Left lobe of liver (tissue), 2 donors: ENCODE measurements around the gene TTLL11. TPM values are rescaled to one million over a fixed set of nuclear protein-coding genes. Genes with fewer than 3 reads are reported as not detected.

ENCODE experiments used
- ATAC-seq: fragments of 200-7000 bp; cut with Tn5 transposase; one replicate; pipeline ENCODE4 v1.9.1; 2020; ENCODE audit warnings: mild to moderate bottlenecking, moderate library complexity
- DNase-seq: peaks from one replicate; pipeline ENCODE4 v3.0.0-alpha.2; 2020; ENCODE audit warnings: low spot score
- total RNA-seq: library from RNA; stranded (reverse); gene quantifications from one replicate; pipeline ENCODE4 v1.2.1, GENCODE V29; 2021
- donor health status: DM: no; HTN: no; CAD: no; lungs with moderate emphysema.
- donor health status: DM: no; HTN: yes; CAD: no.

TTLL11 gene
- total RNA-seq, 1 donor from 2014 or later, result 2.8 TPM

DNA sequence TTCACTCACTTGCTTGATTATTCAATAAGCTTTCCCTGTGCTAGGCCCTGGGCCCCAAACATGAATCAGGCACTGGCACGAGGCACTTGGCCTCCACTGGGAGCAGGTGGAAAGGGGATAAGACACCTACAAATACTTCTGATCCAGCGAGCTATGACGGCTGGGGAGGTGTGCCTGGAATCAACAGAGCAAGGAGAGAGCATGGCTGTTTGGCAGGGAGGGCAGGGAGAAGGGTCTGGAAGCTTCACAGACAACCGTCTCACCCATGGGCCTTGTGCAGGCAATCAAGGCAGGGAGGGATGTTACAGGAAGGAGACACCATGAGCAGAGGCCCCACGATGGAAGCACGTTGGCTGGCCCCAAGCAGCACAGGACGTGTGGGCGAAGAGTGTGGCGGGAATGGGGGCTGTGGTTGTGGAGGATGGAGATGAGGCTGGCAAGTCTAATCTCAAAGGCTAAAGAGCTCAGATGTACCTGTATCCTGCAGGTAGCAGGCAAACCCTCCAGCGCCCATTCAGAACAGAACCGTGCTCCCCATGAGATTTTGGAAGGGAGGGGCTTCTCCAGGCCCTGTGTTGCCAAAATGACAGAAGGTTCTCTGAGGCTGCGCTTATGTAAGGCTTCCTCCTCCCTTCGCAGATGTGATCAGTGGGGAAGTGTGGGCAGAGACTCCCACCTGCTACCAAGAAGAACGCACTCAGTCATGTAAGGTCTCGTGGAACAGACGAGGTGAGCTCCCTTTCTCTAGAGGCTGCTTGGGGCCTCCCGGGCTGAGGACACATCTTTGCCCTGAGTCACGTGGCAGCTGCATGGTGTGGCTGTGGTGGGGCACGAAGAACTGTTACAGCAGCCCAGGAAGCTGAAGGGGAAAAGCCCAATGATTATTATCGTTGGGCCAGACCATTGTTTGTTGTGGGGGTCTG, 252.0 kb downstream of the TTLL11 start:
- ATAC-seq (no peak), DNase-seq (peak; percentile 22)

DNA sequence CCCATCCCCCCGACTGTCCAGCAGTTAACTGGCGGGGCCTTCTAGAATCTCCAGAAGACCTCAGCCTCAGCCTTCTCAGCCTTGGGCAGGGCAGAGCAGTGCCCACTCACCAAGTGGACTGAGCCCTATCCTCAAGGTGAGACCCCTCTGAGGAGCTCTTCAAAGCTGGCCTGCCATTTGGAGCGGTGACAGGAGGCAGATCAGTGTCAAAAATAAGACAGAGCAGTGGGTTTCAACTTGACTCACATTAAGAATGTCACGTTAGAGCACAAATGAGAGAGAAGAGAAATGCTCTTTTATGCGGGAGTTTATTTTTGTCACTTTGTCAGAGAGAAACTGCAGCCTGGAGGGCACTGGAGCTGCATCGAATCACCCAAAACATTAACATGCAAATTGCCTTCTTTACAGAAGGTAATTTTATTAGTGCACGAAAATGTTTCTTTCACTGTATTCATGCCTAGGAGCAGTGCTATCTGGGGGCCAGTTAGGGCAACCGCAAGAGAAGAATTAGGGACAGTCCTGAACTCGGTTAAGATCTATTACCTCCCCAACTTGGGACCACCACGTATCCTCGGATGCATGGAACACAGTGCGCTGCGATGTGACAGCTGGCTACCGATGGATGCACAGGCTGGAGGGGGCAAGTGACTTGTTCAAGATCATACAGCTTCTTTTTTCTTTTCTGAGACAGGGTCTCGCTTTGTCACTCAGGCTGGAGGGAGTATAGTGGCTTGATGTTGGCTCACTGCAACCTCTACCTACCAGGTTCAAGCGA, 253.2 kb downstream of the TTLL11 start:
- no peak for ATAC-seq

GRCh38 chr9:121838746-121839669, 254.1 kb downstream of the TTLL11 start:
- DNase-seq (peak; percentile 30), ATAC-seq (no peak)

More for the DNA sequence above, 253.2 kb downstream of the TTLL11 start:
- DNase-seq, result no peak

- no peak for ATAC-seq
- DNase-seq, result peak; percentile 18
Measured at GRCh38 chr9:121837113-121837961, 255.8 kb downstream of the TTLL11 start.

DNA sequence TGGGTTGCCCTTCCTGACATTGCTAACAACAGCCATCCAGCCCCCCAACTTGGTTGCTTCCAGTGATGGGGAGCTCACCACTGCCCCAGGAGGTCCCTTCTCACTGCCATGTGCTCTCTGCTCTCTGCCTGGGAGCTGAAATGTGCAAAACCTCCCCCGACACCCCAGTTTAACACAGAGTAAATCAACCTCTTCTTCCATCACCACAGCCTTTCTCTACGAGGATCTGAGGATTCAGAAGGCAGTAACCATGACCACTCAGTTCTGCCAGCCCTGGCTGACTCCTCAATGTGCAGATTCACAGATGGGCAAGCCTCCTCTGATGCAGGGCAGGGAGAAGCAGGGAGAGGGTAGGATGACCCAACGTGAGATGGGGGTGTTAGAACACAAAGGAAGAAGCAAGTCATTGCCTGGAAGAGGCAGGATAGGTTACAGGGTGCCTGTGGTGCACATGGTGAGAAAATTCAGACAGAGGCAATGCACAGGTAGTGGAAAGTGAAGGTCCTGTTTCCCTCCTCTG, 256.7 kb downstream of the TTLL11 start:
- no peak for ATAC-seq
- peak; percentile 16 for DNase-seq

DNA sequence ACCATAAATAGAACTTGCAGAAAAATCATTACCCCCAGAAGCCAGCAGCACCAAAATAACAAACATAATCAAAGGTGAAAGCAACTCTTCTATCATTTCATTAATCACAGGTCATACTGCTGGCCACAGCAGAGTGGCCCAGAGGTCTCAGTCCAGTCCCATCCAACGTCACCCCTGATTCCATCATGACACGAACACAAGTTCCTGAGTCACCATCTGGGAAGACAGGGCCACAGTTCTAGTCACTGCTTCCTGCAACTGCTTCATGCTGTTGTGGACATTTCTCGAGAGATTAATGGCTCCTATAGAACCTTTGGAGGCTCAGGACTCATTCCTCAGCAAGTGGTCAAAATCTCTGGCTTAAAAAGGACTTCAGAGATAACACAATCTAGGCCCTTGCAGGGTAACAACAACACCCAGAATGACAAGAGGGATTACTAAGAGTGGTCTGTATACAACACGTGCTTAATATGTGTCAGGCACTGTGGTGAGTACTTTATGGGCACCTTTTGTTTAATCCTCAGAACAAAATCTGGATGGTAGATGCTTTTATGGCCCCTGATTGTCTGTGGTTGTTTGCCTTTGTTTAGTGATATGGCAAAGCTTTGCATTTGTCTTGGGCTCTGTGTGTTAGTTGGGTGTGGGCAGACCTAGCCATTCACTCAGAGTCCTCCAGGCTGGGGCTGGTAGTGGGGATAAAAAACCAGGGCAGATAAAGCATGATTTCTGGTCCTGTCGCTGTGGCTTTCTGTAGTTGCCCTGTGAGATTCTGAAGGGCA, 257.3 kb downstream of the TTLL11 start:
- no peak for ATAC-seq

DNA sequence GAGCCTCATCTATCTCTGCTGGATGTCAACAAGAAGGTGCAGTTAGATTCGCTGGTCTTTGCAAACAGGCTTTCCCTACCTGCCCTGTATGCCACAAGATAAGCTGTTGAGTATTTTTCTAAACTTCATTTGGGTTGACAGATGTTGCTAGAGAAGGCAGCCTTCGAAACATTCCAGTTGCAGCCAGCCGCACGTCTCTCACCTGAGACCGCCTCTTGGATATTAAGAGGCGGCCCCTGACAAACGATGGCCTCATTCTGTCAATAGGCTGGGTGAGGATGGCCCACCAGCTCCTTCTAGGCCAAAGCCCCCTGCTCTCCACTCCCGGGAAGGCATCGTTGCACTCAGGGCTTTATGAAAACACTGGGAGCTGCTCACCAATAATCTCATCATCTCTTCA, 260.0 kb downstream of the TTLL11 start:
- no peak for ATAC-seq
- DNase-seq, result peak; percentile 15

More for the DNA sequence above, 257.3 kb downstream of the TTLL11 start:
- DNase-seq, result no peak

DNA sequence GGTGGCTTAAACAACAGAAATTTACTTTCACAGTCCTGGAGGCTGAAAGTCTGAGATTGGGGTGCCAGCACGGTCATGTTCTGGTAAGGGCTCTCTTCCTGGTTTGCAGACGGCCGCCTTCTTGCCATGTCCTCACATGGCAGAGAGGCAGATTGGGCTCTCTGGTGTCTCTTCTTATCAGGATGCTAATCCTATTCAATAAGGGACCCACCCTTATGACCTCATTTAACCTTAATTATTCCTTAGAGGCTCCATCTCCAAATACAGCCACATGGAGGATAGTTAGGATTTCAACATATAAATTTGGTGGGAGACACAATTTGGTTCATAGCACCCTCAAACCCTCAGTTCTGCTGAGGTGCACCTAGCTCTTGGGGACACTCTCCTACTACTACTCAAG, 261.2 kb downstream of the TTLL11 start:
- no peak for ATAC-seq
- DNase-seq, result peak; percentile 11

DNA sequence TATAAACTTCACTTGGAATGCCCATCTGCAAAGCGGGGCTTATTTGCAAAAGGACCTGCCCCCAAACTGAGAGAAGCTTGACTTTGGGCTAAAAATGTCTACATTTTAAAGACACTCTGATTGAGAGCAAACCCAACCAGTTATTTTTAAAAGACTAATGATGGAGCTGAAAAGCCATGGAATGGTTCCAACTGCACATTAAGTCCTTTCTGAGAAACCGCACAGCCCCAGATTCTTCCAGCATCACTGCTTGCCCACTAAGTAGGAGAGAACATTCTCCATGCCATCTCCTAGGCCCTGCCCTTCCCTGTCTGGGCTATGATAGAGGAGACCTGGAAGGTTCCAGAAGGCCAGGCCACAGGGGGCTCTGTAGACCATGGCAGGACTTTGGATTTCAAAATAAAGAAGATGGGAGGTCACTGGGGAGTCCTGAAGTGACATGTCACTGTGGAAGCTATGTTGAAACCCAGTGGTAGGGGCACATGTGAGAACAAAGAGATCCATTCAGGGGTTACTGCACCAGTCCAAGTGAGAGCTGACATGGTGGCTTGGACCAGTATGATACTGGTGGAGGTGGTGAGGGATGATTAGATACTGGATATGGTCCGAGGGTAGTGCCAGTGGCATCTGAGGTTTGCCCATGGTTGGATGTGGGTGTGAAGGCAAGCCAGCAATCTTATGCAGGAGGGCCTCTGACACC, 262.5 kb downstream of the TTLL11 start:
- DNase-seq (peak; percentile 24), ATAC-seq (no peak)

DNA sequence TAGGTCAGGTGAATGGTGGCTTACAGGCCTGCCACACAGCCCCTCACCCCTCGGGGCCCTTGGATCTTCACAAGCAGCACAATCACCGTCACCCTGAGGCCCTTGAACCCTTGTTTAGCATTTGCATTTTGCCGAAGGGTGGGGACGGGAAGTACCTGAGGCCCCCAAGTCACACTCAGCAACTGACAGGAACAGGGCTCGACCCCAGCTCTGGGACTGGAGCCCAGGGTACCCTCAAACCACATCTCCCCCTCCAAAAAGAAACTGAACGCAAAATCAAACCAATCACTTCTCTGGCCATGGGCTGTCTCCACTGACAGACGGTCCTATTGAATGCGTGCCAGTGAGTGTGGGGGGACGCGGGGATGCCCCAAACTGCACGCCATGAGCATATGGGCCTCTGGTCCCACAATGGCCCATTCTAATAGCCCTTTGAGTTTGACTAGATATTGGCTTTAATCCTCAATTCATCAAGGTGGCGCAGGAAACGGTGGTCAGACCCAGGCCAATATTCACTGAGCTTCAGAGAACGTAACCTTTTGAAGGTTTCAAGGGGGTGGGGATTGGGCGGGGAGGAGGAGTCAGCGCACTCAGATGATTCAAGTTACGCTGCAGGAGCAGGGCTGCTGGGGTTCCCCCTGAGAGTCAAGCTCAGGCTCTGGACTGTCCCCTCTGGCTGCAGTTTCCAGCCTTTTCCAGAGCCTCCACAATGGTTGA, 265.7 kb downstream of the TTLL11 start:
- DNase-seq, result no peak
- ATAC-seq, result no peak

- DNase-seq (no peak), ATAC-seq (no peak)
Measured at GRCh38 chr9:121826711-121827110, 266.4 kb downstream of the TTLL11 start.

GRCh38 chr9:121825031-121825691, 267.9 kb downstream of the TTLL11 start:
- no peak for DNase-seq
- no peak for ATAC-seq

DNA sequence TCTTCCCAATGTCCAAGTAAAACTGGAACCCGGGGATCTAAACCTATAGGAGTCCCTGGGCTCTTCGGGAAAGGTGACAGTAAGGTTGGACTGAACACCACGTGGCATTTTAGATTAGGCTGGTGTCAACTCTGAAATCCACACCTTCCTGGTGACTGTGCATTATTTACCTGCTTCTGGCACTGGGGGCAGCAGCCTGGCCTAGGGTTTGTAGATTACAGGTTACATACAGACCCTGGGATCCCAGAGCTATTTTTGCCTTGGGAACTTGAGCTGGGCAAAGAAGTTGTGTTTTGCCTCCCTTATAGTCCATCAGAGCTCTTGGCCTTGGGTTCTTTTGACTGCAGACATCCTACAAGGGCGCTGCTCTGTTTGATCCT, 268.5 kb downstream of the TTLL11 start:
- ATAC-seq, result no peak
- no peak for DNase-seq

GRCh38 chr9:121823451-121824169, 269.5 kb downstream of the TTLL11 start:
- ATAC-seq (no peak), DNase-seq (no peak)

DNA sequence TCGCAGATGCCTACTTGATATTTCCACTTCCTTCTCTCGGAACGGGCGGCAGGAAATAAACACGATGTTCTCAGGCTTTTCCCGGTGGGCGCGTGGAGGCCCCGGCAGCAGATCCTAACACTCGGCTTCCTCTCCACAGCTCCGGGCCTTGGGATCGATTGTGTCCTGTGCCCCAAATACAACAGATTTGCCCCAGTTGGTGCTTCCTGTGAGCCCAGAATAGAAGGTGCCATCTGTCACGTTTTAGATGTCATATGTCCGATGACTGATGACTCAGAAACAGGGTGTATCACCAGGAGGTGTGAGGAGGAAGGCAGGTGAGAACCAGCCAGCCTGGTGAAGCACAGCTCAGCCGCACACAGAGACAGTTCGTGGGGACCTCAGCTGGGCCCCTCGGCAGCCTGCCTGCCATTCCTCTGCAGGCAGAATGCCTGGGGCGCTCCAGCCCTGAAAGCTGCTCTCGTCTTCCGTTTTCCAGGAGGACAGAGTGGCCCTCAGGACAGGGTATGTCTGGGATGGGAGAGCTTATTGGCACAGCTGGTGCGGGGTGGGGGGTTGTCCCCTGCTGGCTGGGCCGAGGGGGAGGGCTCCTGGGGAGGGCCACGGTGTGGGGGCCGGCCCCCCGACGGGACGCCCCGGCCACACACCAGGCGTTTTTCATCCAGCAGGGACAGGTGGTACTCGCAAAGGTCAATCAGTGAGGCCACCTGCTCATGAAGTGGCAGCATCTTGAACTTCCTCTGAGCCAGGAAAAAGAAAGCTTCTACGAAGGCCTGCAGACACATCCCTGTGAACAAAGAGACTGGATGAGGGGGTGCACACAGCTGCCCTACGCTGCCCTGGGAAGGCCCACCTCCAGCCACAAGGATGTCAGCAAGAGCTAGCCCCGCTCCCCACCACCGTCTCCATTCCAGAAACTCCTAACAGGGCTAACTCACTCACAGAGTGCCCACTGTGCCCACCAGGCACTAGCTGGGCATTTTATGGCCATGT, 270.7 kb downstream of the TTLL11 start:
- DNase-seq (no peak), ATAC-seq (no peak)
